ENCODE results near the gene LLGL2.

Gene LLGL2

DNA sequence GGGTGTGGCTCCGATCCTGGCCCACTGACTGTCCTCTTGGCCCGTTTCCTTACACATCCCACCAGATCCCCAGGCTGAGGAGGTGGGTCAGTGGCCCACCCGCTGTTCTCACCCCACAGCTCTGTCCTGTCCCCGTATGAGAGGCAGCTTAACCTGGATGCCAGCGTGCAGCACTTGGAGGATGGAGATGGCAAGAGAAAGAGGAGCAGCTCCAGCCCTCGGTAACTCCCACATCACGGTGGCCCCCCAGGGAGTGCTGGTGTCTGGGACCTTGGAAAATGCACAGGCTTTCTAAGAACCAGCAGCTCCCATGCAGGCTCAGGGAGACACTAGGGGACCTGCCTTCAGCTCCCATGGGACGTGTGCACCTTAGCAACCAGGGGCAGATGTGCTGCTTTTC, 4.2 kb upstream of the LLGL2 start:
- TF ChIP-seq, protein P1, sequence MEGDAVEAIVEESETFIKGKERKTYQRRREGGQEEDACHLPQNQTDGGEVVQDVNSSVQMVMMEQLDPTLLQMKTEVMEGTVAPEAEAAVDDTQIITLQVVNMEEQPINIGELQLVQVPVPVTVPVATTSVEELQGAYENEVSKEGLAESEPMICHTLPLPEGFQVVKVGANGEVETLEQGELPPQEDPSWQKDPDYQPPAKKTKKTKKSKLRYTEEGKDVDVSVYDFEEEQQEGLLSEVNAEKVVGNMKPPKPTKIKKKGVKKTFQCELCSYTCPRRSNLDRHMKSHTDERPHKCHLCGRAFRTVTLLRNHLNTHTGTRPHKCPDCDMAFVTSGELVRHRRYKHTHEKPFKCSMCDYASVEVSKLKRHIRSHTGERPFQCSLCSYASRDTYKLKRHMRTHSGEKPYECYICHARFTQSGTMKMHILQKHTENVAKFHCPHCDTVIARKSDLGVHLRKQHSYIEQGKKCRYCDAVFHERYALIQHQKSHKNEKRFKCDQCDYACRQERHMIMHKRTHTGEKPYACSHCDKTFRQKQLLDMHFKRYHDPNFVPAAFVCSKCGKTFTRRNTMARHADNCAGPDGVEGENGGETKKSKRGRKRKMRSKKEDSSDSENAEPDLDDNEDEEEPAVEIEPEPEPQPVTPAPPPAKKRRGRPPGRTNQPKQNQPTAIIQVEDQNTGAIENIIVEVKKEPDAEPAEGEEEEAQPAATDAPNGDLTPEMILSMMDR (IDR thresholded peaks at IDR 0.05; ENCODE audit: low read depth, low read length, poor library complexity, severe bottlenecking): no peak
- TF ChIP-seq EZH2phosphoT487 (IDR thresholded peaks at IDR 0.05; ENCODE audit: borderline replicate concordance, low read length): no peak
- no peaks in the 10 kb centered on the region for H3K9me3 ChIP-seq (ENCODE audit: control insufficient read depth, insufficient read depth, low read length)
- peaks cover 6% of the 10 kb centered on the region for H3K27me3 ChIP-seq (ENCODE audit: control insufficient read depth, low read length)
- peaks cover 43% of the 10 kb centered on the region for H3K36me3 ChIP-seq (ENCODE audit: control insufficient read depth, low read length)
- no peak overlapping the region for H3K27ac ChIP-seq (ENCODE audit: low read depth, low read length)
- H3K9me2 ChIP-seq (replicated peaks; ENCODE audit: control insufficient read depth, low read length): no peaks in the 10 kb centered on the region
- H3K4me3 ChIP-seq (ENCODE audit: low read length): no peak overlapping the region
- H3F3A ChIP-seq (ENCODE audit: control insufficient read depth, insufficient read depth): peaks cover 8% of the 10 kb centered on the region
- H3K4me2 ChIP-seq (ENCODE audit: low read length): no peak overlapping the region
- H3K4me1 ChIP-seq (ENCODE audit: control insufficient read depth, low read length): peaks cover 34% of the 10 kb centered on the region
- H4K20me1 ChIP-seq (ENCODE audit: control insufficient read depth, insufficient read depth, low read depth, low read length): peaks cover 5% of the 10 kb centered on the region; the same call in 1 of the 2 replicates
- H3K79me2 ChIP-seq (ENCODE audit: control insufficient read depth, low read length): peaks cover 20% of the 10 kb centered on the region

DNA sequence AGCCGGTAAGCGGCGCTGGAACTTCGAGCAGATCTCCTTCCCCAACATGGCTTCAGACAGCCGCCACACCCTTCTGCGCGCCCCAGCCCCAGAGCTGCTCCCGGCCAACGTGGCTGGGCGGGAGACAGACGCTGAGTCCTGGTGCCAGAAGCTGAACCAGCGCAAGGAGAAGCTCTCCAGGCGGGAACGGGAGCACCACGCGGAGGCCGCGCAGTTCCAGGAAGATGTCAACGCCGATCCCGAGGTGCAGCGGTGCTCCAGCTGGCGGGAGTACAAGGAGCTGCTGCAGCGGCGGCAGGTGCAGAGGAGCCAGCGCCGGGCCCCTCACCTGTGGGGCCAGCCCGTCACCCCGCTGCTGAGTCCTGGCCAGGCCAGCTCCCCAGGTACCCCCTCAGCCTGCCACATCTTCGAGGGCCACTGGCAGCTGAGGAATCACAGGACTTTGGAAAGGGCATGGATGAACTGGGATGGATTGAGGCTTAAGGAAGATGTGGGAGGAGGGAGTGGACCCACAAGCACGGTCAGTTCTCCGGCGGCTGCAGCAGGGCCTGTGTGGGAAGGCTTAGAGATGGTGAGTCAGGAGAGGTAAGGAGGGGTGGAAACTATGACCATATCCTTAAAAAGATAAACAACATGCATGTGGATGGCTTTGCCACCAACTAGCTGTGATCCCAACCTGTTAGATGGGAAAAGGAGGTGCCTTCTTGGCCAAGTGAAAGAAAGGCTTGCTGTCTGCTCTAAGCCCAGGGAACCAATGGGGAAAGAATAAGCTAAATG, 3.4 kb upstream of the LLGL2 start:
- Histone ChIP-seq H3K79me2 (ENCODE audit: control insufficient read depth, low read length) (peaks cover 14% of the 10 kb centered on the region), H3F3A (ENCODE audit: control insufficient read depth, insufficient read depth) (peaks cover 8% of the 10 kb centered on the region), H3K4me2 (ENCODE audit: low read length) (no peak overlapping the region), H3K9me2 (replicated peaks; ENCODE audit: control insufficient read depth, low read length) (no peaks in the 10 kb centered on the region), H3K4me1 (ENCODE audit: control insufficient read depth, low read length) (peaks cover 35% of the 10 kb centered on the region), H3K4me3 (ENCODE audit: low read length) (no peak overlapping the region), H3K27me3 (ENCODE audit: control insufficient read depth, low read length) (peaks cover 15% of the 10 kb centered on the region), H3K9me3 (ENCODE audit: control insufficient read depth, insufficient read depth, low read length) (no peaks in the 10 kb centered on the region), H4K20me1 (ENCODE audit: control insufficient read depth, insufficient read depth, low read depth, low read length) (peaks cover 5% of the 10 kb centered on the region; the same call in 1 of the 2 replicates), H3K36me3 (ENCODE audit: control insufficient read depth, low read length) (peaks cover 43% of the 10 kb centered on the region), H3K27ac (ENCODE audit: low read depth, low read length) (no peak overlapping the region)
- TF ChIP-seq EZH2phosphoT487 (IDR thresholded peaks at IDR 0.05; ENCODE audit: borderline replicate concordance, low read length): no peak
- TF ChIP-seq, protein P1 (IDR thresholded peaks at IDR 0.05; ENCODE audit: low read depth, low read length, poor library complexity, severe bottlenecking): no peak

DNA sequence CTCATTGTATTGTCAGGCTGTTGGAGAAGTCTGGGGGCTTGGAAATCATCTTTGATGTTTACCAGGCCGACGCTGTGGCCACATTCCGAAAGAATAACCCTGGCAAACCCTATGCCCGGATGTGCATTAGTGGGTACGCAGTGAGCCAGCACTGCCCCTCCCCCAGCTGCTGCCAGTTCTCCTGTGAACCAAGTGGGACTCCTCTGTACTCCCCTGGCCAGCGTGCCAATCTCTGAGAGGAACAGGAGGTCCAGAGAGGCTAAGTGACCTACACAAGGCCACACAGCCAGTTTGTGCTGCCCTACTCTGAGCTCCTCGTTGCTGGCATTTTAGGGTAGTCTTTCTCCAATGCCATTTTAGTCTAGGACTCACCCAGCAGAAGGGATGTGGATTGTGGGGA, 1.9 kb upstream of the LLGL2 start:
- no peaks in the 10 kb centered on the region for H3K9me2 ChIP-seq (replicated peaks; ENCODE audit: control insufficient read depth, low read length)
- no peaks in the 10 kb centered on the region for H4K20me1 ChIP-seq (ENCODE audit: control insufficient read depth, insufficient read depth, low read depth, low read length)
- TF ChIP-seq EZH2phosphoT487 (IDR thresholded peaks at IDR 0.05; ENCODE audit: borderline replicate concordance, low read length): no peak
- TF ChIP-seq, protein P1 (IDR thresholded peaks at IDR 0.05; ENCODE audit: low read depth, low read length, poor library complexity, severe bottlenecking): no peak
- peaks cover 16% of the 10 kb centered on the region for H3K27me3 ChIP-seq (ENCODE audit: control insufficient read depth, low read length)
- H3K9me3 ChIP-seq (ENCODE audit: control insufficient read depth, insufficient read depth, low read length): no peaks in the 10 kb centered on the region
- H3F3A ChIP-seq (ENCODE audit: control insufficient read depth, insufficient read depth): peaks cover 8% of the 10 kb centered on the region
- peaks cover 20% of the 10 kb centered on the region for H3K4me1 ChIP-seq (ENCODE audit: control insufficient read depth, low read length)
- H3K79me2 ChIP-seq (ENCODE audit: control insufficient read depth, low read length): peaks cover under 1% of the 10 kb centered on the region
- H3K4me2 ChIP-seq (ENCODE audit: low read length): no peak overlapping the region
- peaks cover 34% of the 10 kb centered on the region for H3K36me3 ChIP-seq (ENCODE audit: control insufficient read depth, low read length)
- no peak overlapping the region for H3K4me3 ChIP-seq (ENCODE audit: low read length)
- H3K27ac ChIP-seq (ENCODE audit: low read depth, low read length): no peak overlapping the region
